Non-pigmented ciliary epithelial cell (primary cell): Measurements from ENCODE around the gene UBALD2.
A peak's percentile ranks its signal among the peaks of the same experiment; 100 is the strongest.
"Not testable (repeated sequence)": the region's sequence is repeated elsewhere in the genome, so short reads cannot be mapped to it uniquely, and the experiment has no call there.

Source experiments
- DNase-seq: peaks from one replicate; pipeline ENCODE4 v3.0.0-alpha.2; 2010; ENCODE audit warnings: low read depth

The UBALD2 gene

GRCh38 chr17:76246080-76247066 is 18.8 kb upstream of the UBALD2 start:
- no peak for DNase-seq

GRCh38 chr17:76247304-76247703 is 17.8 kb upstream of the UBALD2 start:
- DNase-seq, result no peak

- DNase-seq, result no peak
Observed at GRCh38 chr17:76248013-76248782, 16.9 kb upstream of the UBALD2 start.

- no peak for DNase-seq
Observed at GRCh38 chr17:76250141-76250540, 15.0 kb upstream of the UBALD2 start.

- DNase-seq, result no peak
Observed at GRCh38 chr17:76251478-76252039, 13.6 kb upstream of the UBALD2 start.

- peak; percentile 58 for DNase-seq
Observed at GRCh38 chr17:76252040-76252954, 12.9 kb upstream of the UBALD2 start.

GRCh38 chr17:76252967-76253766 is 12.0 kb upstream of the UBALD2 start:
- not testable (repeated sequence) for DNase-seq

- no peak for DNase-seq
Observed at GRCh38 chr17:76253841-76254240, 11.3 kb upstream of the UBALD2 start.

- DNase-seq, result no peak
Observed at GRCh38 chr17:76254275-76254674, 10.9 kb upstream of the UBALD2 start.

- no peak for DNase-seq
Observed at GRCh38 chr17:76255801-76256429, 9.2 kb upstream of the UBALD2 start.

GRCh38 chr17:76256430-76257050 is 8.6 kb upstream of the UBALD2 start:
- not testable (repeated sequence) for DNase-seq

GRCh38 chr17:76260220-76260619 is 4.9 kb upstream of the UBALD2 start:
- DNase-seq, result no peak

GRCh38 chr17:76260669-76261068 is 4.5 kb upstream of the UBALD2 start:
- DNase-seq, result no peak

- no peak for DNase-seq
Observed at GRCh38 chr17:76261421-76262215, 3.5 kb upstream of the UBALD2 start.

GRCh38 chr17:76262732-76263344 is 2.3 kb upstream of the UBALD2 start:
- DNase-seq, result no peak

GRCh38 chr17:76263896-76264295 is 1.3 kb upstream of the UBALD2 start:
- no peak for DNase-seq

GRCh38 chr17:76264425-76264754 is 758 bp upstream of the UBALD2 start:
- DNase-seq, result no peak

GRCh38 chr17:76265624-76266243 is 586 bp downstream of the UBALD2 start:
- DNase-seq, result no peak
